NCI-H2227 treated with DMSO at 0.1 percent for 48 hours (cell line): ENCODE results near the gene CTDP1.

ENCODE experiments used
- DNase-seq: peaks from one replicate; lab custom pipeline; 2025; lab: John Stamatoyannopoulos, UW

The CTDP1 gene

DNA sequence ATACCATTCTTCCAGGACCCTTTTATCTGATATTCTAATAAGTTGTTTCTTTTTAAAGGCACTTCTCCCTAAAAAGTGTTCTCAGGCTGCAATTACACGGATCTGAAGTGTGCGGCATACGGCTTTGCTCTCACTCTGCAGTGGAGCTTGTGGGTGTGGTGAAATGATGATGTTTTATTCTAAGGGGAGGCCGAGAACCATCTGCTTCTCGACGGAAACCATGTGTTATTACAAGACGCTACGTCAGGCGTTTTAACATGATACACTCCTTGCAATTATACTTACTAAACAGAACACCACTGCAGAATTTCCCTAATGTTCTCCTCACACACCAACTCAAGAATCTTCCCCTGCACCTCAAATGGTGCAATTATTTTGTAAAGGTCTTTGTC, 34.9 kb upstream of the CTDP1 start:
- DNase-seq, result no peak

DNA sequence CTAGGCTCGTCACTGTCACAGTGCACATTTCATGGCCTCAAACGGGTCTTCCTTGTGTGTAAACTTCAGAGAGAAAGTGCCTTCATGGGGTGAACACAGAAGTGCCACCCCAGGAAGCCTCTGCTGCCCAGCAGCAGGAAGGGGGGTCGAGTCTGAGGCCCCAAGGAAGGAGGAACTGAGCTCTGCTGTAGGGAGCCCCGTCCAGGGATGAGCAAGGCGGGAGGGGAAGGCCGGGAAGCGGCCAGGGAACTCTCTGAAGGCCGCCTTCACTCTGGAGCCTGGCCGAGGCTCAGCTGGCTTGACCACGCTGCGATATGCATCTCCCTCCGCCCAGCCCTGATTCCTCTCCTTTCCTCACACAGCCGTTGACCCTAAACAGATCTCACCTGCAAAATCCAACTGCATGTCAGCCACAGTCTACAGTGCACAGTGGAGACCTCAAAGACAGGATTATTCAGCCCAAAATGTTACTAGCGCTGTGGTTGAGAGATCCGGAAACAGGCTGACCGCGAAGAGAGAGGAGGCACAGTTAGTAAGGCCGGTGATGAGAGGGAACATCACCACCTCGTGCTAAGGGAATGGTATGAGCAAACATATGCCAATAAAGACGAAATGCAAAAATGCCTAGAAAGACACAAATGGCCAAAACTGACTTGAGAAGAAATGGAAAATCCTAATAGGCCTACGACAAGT, 34.2 kb upstream of the CTDP1 start:
- no peak for DNase-seq

DNA sequence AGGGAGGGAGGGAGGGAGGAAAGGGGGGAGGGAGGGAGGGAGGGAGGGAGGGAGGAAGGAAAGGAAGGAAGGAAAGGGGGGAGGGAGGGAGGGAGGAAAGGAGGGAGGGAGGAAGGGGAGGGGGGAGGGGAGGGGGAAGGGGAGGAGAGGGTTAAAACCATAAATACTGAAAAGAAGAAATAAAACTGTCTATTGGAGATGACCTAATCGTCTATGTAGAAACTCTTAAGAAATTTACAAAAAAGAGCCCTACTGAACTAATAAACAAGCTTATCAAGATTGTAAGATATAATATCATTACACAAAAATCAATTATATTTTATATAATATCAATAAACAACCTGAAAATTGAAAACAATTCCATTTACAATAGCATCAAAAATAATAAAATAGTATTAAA, 32.3 kb upstream of the CTDP1 start:
- DNase-seq, result no peak

DNA sequence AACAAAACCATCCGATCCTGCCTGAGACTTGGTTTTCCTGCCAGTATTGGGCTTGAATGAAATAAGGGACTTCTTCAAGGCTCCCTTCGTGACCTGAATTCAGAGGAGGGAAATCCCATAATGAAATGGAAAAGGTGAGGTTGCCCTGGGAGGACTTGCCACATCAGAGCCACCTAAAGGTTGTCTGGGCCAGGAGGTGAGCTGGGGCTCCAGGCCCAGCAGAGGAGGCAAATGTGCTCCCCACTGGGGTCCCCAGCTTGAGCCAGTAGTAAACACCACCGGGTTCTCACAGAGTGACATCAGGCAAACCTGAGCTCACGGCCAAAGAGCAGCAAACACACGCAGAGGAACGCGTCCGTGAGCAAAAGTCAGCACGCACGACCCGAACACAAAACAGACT, 28.6 kb upstream of the CTDP1 start:
- no peak for DNase-seq

DNA sequence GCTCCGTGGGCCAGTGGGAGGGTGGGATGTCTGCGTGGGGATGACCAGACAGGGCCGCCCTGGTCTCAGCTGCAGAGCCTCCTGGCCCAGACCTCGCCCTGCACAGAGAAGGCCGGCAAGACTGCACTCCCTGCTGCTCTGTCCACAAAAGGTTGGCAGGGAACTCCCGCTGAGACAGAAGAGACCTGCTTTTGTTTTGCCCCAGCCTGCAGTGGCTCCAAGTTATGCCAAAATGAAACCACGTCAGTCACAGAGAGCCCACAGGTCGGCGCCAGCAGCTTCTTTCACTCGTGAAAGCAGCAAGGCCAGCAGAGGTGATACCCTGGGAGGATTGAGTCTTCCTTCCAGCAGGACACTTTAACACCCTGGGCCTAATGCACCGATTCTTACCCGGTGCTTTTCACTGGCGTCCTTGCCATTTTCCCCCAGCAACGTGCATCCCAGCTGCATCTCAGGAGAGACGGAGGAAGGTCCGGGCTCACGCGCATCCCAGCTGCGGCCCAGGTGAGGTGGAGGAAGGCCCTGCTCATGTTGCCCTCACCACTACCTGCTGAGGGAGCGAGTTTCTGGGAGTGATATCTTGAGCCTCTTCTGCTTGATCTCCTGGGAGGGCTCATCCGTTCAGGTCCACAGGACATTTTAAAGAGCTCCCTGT, 22.1 kb upstream of the CTDP1 start:
- no peak for DNase-seq

DNA sequence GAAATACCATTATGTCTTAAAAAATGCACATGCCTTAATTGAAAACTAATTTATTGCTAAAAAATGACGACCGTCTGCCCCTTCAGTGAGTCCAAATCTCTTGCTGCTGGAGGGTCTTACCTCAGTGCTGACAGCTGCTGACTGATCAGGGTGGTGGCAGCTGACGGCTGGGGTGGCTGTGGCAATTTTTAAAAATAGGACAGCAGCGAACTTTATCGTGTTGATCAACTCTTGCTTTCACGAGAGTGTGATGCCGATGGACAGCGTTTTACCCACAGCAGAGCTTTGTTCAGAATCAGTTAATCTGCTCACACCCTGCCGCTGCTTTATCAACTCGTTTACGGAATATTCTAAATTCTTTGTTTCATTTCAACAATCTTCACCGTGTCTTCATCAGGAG, 21.2 kb upstream of the CTDP1 start:
- DNase-seq, result no peak

DNA sequence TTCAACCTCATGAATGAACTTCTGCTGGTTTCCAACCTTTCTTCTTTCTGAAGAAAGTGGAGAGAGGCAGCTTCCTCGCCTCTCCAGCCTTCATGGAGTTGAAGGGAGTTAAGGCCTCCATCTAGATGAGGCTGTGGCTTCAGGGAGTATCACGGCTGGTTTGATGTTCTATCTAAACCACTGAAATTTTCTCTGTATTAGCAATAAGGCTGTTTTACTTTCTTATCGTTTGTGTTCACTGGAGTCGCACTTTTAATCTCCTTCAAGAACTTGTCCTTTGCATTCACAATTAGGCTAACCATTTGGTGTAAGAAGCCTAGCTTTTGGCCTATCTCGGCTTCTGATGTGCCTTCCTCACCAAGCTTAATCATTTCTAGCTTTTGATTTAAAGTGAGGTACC, 19.9 kb upstream of the CTDP1 start:
- DNase-seq, result no peak

DNA sequence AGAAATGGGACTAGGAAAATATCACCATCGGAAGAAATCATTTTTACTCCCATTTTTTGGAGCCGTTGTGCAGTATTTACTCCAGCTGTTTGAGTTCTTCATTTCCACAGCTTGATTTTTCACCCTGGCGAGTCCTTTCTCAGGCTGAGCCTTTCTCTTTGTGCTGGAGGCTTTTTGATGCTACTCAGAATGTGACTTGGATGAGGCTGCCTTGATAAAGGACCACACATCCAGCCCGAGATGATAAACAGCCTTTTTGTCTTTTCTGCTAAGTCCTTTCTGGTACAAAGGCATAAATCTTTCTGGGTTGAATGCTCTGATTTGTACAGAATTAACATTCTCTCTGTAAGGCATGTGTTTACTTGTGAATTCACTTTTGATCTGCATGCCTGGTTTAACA, 17.6 kb upstream of the CTDP1 start:
- no peak for DNase-seq

DNA sequence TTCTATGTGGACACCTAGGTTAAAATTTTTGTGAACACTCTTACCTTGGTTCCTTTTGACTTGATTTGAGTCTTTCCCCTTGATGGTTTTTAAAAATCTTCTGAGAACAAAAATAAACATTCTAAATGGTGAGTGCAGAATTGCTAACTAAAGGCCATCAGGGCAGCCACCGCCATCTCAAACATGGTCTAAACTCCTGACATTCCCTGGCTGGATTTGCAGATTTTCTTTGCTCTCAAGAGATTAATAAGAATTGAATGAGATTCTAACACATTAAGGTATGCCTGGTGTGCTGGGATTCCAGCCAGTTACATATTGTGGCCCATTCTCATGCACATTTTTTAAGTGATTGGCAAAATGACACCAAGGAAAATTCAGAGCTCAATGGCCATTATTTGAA, 17.2 kb upstream of the CTDP1 start:
- no peak for DNase-seq

DNA sequence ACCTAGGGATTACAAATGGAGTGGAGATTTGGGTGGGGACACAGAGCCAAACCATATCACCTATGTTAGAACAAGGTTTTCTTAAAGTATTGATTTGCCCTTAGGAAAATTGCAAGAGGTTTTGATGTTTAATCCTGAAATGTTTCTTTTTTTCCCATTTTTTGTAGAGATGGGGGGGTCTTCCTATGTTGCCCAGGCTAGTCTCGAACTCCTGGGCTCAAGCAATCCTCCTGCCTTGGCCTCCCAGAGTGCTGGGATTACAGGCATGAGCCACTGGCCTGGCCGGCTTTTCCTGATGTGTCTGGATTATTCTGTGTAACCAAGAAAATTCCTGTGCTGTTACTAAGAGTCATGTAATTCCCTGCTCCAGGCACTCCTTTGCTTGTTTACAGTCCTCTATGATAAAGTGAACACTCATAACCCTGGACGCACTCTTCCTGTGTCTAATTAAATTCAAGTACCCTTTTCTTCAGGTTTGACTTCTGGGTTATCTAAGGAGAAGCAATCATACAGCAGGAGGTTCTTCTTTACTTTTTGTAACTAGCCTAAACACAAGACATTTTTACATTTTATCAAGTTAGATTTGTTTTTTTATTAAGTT, 15.0 kb upstream of the CTDP1 start:
- no peak for DNase-seq

DNA sequence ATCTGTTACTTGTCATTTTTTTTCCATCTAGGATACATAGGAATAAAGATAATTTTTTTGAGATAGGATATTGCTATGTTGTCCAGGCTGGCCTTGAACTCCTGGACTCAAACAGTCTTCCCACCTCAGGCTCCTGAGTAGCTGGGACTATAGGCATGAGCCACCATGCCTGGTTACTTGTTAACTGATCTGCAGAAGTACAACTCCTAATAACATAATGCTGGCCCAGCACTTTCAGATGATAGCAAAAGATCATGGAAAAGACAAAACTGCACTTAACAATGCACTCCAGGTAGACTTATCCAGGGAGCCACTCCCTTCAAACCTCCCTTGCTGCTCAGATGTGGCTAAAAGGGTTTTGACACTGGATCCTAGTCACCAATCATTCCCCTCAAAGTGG, 11.4 kb upstream of the CTDP1 start:
- DNase-seq, result no peak

DNA sequence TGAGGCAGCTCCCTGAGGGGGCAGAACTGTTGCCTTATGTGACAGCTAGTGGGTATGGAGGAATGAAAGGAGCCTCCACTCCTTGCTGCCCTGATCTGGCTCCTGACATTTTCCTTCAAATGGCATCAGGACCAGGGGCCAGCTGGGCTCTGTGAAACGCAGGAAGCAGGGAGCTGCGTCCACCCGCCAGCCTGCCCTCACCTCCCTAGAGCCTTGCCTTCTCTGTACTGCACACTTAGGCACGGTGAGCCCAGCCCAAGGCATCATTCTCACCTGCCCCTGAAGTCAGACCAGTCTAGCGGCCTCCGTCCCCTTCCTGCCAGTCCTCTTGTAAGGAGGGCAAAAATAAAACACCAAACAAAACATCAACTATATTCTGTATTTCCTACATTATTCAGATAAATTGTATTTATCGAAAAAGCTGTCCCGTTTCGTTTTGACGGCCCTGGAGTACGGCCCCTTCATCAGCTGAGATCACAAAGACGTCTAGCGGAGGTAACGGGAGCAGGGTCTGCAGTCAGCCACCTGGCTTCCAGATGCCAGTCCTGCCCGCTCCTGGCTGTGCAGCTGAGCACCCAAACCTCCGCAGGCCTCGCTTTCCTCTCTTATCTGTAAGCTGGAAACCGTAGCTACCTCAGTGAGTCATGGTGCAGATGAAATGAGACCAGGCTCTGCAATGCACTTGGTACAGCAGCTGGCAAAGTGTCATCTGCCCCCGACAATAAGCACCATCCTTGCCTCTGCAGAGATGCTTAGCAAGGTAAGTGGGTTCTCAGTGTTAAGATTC, 6.9 kb upstream of the CTDP1 start:
- no peak for DNase-seq

DNA sequence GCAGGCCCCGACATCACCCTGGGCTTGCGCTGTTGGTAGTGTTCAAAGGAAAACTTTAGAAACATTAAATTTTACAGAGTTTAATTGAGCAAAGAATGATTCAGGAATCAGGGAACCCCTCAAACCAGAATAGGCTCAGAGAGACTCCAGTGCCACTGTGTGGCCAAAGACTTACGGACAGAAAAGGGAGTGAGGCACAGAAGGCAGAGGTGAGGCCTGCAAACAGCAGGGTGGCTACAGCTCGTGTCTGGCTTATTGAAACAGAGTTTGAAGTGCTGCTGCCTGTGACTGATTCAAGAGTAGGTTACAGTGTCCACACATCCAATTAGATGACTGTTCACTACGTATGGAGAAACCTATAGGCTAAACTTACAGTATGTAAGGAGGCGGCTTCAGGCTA, 2.4 kb upstream of the CTDP1 start:
- DNase-seq, result no peak

DNA sequence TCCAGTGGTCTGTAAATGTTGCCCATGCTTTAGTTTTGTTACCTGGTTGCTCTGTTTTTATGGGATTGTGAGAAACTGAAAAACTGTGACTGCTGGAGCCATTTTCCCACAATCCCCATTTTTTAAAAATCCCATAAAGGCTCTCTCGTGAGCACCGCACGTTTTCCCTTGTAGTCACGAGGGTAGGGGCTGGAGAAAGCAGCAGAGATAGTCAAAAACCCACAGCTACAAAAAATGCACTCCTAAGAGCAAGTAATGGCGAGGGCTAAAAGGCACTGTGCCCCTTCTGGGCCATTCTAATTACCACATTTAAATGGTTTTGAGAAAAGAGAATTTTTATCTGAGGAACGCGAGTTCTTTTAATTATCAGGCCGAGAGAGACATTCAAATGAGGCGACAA, 1.8 kb upstream of the CTDP1 start:
- no peak for DNase-seq

DNA sequence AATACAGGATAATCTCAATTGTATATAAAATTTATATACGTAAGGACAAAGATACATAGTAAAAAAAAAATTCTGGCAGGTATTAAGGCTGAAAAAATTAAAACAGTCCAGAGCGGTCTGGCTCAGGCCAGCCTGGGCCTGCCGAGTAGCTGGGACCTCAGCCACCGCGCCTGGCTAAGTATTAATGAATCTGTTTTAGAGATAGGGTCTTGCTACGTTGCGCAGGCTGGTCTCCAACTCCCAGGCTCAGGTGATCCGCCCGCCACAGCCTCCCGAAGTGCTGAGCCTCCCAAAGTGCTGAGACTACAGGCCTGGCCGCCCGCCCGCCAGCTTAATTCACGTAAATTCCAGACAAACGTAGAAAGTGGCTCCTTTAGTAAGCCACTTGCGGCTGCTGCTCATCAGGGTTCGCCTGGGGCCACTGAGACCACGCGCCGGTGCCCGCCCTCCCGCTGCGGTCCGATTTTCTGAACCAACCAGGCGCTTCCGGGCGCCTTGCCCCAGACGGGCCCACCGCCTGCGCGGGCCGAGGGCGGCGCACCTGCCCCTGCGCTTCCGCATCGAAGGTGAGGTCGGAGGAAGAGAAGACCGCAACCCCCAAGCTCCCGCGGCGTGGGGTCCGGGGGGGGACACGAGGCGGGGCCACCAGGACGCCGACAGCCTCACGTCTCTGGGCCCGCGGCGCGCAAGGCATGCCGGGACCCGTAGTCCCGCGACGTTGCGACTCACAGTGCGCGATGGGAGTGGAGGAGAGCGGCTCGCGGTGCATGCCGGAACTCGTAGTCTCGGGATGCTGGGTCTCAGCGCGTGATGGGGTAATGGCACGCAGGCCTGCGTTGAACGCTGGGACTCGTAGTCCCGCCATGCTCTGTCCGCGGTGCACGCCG, 695 bp upstream of the CTDP1 start:
- DNase-seq, result peak; percentile 98

DNA sequence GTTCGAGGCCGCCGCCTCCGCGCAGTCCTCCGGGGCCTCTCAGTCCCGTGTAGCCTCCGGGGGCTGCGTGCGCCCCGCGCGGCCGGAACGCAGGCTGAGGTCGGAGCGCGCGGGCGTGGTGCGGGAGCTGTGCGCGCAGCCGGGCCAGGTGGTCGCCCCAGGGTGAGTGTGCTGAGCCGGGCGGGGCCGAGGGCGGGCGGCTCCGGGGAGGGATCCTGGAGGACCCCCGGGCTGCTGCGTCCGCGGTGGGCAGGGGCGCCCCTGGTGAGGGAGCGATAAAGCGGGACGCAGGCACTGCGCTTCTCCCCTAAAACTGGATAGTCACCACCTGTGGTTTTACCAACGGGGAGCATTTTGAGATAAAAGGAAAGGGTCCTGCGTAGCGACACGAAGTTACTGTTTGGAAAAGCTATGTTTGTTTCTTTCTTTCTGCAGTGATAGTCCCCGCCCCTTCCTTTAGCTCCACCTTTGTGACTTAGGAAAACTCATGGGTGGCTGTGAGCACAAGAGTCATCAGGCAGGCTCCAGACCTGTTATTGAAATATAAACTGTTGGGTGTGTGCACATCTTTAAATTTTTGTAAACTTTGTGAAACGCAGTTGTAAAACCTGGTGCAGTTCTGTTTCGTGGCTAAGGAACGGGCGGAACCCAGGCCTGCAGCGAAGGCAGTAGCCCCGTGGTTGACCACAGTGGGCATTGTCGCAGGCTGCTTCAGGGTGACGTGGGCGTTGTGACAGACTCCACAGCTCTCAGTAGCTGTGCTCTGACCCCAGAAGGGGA, 687 bp downstream of the CTDP1 start:
- DNase-seq, result peak; percentile 2

DNA sequence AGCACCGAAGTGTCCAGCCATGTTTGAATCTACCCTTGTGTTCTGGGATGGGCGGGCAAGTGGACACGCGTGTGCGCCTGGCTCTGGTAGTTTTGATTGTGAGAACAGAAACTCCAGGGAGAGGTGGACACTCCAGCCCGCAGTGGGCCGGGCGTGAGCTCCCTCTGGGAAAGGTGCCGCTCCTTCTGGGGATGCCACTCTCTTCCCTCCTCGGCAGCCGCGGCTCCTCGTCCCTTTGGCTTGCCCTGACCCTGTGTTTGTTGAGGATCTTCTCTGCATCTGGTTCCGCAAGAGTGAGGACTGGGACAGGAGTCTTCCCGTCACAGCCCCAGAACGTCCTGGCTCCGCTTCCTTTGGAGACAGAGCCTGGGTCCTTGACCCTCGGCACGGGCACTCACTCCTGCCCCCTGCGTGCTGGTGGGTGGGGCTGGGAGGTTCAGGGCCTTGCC, 1.3 kb downstream of the CTDP1 start:
- no peak for DNase-seq

DNA sequence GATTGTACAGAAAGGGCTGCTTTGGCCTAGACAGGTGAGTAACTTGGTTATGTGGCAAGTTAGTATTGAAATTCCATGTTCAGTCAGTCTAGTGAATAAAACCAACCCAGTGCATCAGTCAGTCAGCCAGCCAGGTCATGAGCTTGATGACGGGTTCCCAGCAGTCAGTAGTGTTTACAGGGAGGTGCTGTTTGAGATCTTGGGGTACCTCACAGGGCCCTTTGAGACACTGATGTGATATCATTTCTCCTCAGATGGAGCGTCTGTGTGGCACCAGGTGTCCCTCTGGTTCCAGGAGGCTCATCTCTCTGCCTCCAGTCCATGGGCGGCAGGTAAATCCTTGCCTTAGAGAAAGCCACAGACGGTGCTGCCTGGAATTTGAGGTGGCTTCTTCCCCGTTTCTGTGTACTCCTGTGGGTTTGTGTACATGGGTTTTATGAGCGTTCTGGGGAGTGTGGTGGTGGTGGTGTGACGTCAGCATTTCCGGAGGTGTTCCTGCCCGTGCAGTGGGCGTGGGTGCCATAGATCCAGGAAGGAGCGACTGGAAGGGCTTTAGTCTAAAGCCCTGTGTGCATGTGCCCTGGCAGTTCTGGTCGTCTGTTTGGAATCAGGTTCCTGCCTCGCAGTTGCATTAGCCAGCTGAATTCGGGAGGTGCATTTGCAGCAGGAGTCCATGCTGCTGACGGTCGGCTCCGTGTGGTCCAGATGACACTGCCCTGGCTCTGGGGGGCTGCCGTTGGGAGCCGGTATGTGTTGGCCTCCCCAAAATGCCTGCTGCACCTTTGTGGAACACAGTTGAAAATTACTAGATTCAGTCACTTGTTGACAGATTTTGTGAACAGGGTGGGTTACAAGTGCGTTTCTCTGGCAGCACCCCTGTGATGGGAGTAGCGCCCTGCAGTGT, 2.1 kb downstream of the CTDP1 start:
- DNase-seq, result no peak

DNA sequence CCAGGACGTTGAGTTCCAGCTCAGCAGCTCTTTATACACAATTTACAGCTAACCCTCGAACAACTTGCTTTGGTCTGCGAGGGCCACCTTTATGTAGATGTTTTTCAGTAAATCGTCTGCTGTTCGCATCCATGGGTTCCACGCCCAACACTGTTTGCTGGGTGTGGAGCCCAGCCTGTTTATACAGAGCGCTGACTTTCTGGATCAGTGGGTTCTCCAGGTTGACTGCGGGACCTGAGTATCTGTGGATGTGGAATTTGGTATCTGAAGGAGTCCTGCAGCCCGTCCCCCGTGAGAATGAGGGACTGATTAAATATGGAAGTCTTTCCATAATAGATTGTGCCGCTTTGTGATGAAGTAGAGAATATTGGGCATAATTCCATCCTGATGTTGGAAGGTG, 2.9 kb downstream of the CTDP1 start:
- DNase-seq, result no peak
